Medulla oblongata (tissue), 1 donor: ENCODE measurements around the gene KCP.

Experiments
- DNase-seq: peaks from one replicate; pipeline ENCODE4 v3.0.0-alpha.2; 2015; ENCODE audit errors: extremely low spot score

The KCP gene

GRCh38 chr7:128827971-128828711 lies 82.4 kb downstream of the KCP start:
- peak; percentile 10 for DNase-seq

GRCh38 chr7:128827248-128827958 lies 83.1 kb downstream of the KCP start:
- peak; percentile 28 for DNase-seq

- no peak for DNase-seq
Observed at GRCh38 chr7:128826916-128827247, 83.6 kb downstream of the KCP start.
